ENCODE measurements around the gene GUCD1.

GUCD1 gene

GRCh38 chr22:24590596-24591173 is 35.7 kb upstream of the GUCD1 start:
- no peak for DNase-seq (ENCODE audit: low spot score)

GRCh38 chr22:24589518-24590030 is 34.6 kb upstream of the GUCD1 start:
- no peak for DNase-seq (ENCODE audit: low spot score)

GRCh38 chr22:24588757-24589481 is 34.0 kb upstream of the GUCD1 start:
- DNase-seq (ENCODE audit: low spot score), result no peak

- no peak for DNase-seq (ENCODE audit: low spot score)
These were observed 33.4 kb upstream of the GUCD1 start for GRCh38 chr22:24588381-24588756.

DNA sequence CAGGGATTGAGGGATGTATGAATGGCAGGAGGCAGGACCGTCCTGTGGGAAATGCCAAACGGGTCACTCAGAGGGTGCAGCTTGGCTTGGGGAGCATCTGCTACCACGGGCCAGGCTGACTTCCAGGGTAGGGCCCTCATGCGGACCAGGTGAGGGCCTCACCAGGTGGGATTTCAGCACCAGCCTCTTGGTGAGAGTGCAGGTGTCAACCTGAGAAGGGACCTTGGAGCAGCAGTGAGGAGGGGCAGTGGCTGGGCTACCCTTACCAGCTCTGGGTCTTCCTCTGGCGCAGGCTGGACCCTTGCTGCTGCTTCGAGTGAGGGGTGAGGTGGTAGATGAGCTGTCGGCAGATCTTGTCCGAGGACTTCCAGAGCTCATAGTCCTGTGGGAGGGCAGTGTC is 33.0 kb upstream of the GUCD1 start:
- DNase-seq (ENCODE audit: low spot score), result no peak

GRCh38 chr22:24587251-24587650 is 32.3 kb upstream of the GUCD1 start:
- DNase-seq (ENCODE audit: low spot score), result no peak

DNA sequence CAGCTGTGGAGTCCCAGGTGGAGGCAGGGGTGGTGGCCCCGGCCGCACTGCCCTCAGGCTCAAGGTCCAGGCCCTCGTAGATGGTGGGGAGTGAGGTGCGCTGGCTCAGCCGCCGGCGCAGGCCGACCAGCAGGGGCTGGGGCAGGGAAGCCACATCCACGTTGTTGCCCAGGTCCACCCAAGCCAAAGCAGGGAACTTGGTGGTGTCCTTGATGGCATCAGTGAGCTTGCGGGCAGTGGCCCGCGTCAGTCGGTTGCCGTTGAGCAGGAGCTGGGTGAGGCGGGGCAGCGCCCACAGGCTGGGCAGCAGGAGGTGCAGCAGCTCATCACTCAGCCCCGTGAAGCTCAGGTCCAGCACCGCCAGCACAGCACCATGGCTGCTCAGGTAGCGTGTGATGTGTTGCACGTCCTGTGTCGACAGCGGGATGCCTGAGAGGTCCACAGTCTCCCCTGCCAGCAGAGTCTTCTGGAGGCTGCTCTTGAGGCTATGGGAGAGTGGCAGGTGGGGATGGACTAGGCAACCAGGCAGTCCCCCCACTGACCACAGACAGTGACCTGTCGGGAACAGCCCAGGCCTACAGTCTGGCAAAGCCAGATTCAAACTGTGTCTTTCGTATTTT is 31.1 kb upstream of the GUCD1 start:
- no peak for DNase-seq (ENCODE audit: low spot score)

DNA sequence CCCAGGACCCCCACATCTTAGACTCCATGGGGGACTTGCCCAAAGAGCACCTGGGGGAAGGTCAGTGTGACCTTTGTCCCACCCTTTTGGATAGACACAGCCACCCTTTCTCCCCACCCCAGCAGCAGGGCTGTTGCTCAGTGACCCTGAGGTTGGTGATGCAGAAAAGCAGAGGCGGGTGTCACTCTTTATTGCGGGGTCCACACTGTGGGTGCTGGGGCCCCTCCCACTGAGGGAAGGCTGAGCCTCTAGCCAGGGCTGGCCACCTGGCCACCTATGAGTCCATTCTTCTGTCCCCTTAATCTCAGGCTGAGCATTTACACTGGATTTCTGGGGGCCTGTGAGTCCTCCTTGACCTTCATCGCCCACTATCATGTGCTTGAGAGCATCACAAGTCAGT is 30.5 kb upstream of the GUCD1 start:
- no peak for DNase-seq (ENCODE audit: low spot score)

- no peak for DNase-seq (ENCODE audit: low spot score)
These were observed 30.0 kb upstream of the GUCD1 start for GRCh38 chr22:24584871-24585411.

DNA sequence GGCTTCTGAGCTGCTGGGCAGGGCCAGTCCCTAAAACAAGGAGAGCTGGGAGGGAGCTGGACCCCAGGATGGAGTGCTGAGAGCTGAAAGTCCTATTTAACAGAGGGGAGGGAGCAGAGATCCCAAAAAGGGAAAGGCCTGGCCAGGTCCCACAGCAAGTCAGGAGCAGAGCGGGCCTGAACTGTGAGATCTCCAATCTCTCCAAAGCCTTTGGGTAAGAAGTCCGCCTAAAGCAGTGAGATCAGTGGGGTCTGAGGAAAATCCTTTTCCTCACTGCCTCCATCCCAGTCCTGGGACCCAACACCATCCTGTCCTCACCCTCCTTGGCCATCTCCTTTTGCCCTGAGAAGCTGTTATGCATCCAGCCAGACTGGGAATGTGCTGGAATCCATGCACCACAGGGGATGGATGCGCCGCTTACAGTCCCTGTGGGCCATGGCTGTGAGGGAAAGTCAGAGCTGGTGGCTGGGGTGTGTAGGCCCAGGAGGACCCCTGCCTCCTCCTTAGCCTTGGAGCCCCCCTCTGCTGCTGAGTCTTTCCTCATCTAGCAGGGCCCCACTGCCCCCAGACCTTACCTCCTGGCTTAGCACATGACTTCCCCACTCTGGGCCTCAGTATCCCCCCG is 29.3 kb upstream of the GUCD1 start:
- DNase-seq (ENCODE audit: low spot score), result no peak

DNA sequence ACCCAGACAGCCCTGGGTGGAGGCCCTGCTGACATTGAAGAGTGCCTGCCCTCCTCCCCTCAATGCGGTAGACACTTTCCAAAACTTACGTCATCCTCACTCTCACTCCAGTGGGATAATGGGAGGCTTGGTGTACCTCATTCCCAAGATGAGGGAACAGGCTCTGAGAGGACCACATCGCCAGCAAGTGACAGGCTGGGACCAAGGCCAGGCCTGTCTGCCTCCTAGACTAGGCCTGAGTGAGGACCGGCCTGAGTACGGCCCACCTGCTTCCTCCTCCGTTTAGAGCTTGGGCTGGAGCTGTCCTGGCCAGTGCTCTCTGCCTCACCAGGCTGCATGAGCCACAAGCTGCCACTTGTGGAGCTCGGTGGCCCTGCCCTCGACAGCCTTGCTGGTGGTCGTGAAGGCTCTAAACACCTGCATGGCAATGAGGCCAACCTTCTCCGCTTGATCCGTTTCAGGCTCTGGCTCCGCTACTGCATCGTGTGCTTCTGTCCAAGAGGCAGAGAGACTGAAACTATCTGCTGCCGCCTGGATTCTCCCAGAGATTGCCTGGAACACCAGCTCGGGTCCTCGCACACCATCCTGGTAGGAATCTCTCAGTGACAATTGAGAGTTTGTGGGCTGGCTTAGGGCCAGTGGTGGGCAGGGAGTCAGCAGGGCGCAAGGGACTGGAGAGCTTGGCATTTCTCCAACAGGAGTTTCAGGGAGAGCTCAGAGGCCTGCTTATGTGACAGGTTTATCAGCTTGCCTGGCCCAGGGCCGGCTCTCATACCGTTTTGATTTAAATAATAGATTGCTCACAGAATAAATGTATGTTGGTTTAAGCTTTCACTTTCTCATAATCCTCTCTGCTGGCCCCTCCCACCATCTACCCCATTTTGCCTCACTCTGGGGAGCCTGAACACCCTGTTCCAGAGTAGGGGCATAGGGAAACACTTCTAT is 28.6 kb upstream of the GUCD1 start:
- no peak for DNase-seq (ENCODE audit: low spot score)

DNA sequence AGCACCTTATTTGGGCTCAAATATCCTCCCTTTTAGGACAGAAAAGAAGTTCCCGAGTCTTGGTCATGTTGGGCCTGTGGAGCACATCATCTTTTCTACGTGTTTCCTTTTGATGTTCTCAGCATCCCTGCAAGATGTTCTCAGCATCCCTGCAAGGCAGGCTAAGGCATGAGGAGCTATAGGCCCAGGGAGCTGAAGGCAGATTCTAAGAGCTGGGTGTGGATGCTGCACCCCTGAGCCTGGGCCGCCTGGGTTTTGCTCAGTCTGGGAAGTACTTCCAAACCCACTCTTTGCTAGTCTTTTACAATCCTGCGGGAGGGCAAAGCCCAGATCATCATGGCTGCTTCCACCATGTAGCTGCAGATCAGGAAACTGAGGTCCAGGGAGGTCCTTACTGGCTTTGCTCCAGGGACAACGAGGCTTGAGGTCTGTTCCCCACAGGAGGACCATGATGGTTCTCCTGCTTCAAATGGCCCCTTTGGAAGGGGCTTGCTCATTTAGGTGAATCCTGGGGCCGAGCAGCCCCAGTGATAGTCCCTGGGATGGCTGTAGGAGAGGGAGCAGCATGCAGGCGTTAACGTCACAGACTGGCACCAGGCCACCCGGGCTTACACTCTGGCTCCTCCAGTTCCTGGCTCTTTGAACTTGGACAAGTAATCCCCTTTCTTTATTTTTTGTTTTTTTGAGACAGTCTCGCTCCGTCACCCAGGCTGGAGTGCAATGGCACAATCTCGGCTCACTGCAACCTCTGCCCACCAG is 27.3 kb upstream of the GUCD1 start:
- no peak for DNase-seq (ENCODE audit: low spot score)

DNA sequence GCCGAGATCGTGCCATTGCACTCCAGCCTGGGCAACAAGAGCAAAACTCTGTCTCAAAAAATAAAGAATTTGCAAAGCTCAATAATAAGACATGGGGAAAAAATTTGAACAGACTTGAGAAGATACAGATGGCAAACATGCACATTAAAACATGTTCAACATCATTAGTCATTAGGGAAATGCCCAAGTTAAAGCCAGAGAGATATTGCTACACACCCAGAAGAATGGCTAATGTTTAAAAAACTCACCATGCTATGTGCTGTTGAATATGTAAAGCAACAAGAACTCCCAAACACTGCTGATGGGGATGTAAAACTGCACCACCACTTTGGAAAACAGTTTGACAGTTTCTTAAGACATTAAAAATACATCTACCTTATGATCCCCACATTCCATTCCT is 25.3 kb upstream of the GUCD1 start:
- no peak for DNase-seq (ENCODE audit: low spot score)

- no peak for DNase-seq (ENCODE audit: low spot score)
These were observed 24.3 kb upstream of the GUCD1 start for GRCh38 chr22:24579258-24579601.

DNA sequence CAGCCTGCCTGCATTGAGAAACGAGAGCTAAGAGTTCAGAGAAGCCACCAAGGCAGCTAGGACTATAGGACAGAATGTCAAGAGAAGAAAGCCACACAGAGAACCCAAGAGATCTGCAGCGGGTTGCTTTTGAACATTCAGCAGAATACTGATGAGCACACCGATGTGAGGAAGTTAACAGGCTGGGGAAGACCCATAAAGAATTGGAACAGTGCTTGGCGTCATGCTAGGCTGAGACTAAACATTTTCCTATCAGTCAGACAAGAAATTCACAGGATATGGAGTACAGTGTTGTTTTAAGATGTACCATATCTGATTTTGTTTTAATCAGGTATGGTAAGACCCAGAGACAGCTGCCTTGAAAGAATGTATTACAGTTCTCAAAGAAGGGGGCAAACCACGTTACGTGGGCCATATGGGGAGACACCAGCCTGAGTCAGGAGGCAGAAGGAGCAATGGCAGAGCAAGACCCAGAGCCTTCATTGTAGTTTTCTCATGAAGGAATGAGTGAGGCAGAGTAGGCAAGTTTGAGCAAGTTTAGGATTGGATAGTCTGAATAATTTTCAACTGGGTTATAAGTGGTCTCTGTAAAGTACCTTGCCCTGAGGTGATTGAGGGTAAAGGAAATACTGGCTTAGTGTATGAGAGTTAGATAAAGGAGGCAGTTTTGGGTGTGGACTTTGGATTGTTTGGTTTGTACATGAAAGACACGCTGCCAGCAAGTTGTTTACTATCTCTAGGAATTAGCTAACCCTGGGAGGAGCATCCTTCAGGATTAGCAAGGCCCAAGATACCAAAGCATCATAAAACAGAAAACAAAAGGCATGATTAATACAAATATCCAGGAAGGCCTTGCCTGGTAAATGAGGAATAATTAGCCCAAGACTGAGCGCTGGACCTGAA is 23.7 kb upstream of the GUCD1 start:
- peak; percentile 77 for DNase-seq (ENCODE audit: low spot score)

GRCh38 chr22:24576778-24577177 is 21.8 kb upstream of the GUCD1 start:
- no peak for DNase-seq (ENCODE audit: low spot score)

- DNase-seq (ENCODE audit: low spot score), result no peak
These were observed 16.3 kb upstream of the GUCD1 start for GRCh38 chr22:24571266-24571665.

- no peak for DNase-seq (ENCODE audit: low spot score)
These were observed 12.7 kb upstream of the GUCD1 start for GRCh38 chr22:24567668-24568067.

DNA sequence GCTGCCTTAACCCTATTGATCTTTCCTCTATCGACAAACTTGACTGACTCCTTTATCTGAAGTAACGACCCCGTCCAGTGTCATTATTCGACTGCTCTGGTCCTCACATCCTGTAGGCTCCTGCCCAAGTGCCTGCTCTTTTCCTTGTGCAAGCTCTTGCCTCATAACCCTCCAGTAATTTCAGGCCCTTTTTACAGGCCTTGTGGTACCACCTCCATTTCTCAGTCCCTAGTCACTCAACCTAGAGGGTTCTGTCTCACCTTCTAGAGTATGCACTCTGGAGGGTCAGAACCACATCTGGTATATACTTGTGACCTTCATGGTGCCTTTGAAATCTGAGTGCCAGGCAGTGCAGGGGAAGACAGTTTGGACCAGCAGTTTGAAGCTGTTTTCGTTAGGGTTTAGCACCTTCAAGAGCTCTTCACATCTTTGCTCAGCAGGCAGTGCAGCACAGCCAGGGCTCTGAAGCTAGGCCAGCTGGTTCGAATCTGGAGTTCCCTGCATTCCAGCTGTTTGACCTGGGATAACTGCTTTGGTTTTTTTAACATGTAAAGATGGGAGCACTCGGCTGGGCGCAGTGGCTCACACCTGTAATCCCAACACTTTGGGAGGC is 12.1 kb upstream of the GUCD1 start:
- DNase-seq (ENCODE audit: low spot score), result no peak
